H7 (cell line): Measurements from ENCODE around the gene KRT83. TPM values are rescaled to one million over a fixed set of nuclear protein-coding genes. Genes with fewer than 3 reads are reported as not detected.
"Not testable (repeated sequence)": the region's sequence is repeated elsewhere in the genome, so short reads cannot be mapped to it uniquely, and the experiment has no call there.

Experiments used
- DNase-seq: peaks from one replicate; pipeline ENCODE4 v3.0.0; 2012
- H3K27me3 ChIP-seq: 2 replicates; pipeline ENCODE4 v1.6.0; 2011; ENCODE audit warnings: mild to moderate bottlenecking, low read length; ENCODE audit not compliant: control insufficient read depth, insufficient read depth
- H3K36me3 ChIP-seq: replicated peaks from 2 replicates; pipeline ENCODE4 v1.5.1; 2011; ENCODE audit warnings: low read length; ENCODE audit not compliant: control insufficient read depth, insufficient read depth
- H3K4me3 ChIP-seq: 2 replicates; pipeline ENCODE4 v1.5.1; 2011; ENCODE audit warnings: low read depth, mild to moderate bottlenecking, control low read depth, low read length, moderate library complexity; ENCODE audit not compliant: insufficient read depth
- total RNA-seq: library from RNA; depleted of rRNA; stranded (reverse); fragments of >200 nt; shearing (Covaris generic); gene quantifications from 2 replicates; pipeline ENCODE4 v1.2.3, GENCODE V29; 2014

Gene KRT83
- total RNA-seq, 1 experiment from 2014 or later, result 0.10 TPM

DNA sequence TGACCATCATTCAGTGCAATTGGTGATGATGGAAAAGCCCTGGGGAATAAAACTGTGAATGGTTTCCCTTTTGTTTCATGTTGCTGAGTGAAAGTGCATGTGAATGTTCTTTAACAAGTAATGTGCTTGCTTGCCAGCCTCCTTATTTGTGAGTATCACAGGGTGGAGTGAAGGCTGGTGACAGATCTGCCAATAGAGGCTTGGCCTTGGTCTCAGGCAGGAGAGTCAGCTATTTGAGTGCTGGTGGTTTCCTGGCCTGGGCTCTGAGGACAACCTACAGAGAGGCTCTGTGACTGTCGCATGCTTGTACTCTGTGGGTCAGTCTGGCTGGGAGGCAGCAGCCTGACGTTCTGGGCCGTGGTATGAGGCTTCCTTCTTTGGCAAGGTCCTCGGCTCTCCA lies 25.4 kb upstream of the KRT83 start:
- H3K4me3 ChIP-seq, result no peak overlapping the region
- no peaks in the 10 kb centered on the region for H3K27me3 ChIP-seq
- H3K36me3 ChIP-seq, result no peaks in the 10 kb centered on the region
- no peak for DNase-seq

DNA sequence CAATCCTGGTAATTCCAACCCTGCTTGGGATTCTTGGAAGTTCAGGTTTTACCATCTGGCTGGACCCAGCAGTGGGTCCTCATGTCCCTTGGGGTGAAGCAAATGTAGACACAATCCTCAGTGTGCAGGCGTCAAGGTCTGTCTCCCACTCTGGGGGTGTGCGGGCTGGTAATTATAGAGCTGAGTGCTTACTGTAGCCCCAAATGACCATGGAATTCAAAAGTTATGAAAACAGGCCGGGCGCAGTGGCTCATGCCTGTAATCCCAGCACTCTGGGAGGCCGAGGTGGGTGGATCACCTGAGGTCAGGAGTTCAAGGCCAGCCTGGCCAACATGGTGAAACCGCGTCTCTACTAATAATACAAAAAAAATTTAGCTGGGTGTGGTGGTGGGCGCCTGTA lies 23.8 kb upstream of the KRT83 start:
- not testable (repeated sequence) for H3K4me3 ChIP-seq, DNase-seq, H3K36me3 ChIP-seq, H3K27me3 ChIP-seq

DNA sequence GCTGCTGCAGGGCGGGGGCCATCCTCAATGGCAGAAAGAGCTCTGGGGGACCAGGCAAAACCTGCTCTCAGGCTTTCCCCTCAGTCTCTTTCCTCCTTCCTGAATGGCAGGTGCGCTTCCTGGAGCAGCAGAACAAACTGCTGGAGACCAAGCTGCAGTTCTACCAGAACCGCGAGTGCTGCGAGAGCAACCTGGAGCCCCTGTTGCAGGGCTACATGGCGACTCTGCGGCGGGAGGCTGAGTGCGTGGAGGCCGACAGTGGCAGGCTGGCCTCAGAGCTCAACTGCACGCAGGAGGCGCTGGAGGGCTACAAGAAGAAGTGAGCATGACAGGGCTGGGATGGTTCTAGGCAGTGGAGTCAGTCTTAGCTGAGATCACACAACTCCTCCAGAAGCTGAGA lies 22.9 kb upstream of the KRT83 start:
- H3K4me3 ChIP-seq, result no peak overlapping the region
- no peaks in the 10 kb centered on the region for H3K27me3 ChIP-seq
- DNase-seq, result no peak
- H3K36me3 ChIP-seq, result no peaks in the 10 kb centered on the region

DNA sequence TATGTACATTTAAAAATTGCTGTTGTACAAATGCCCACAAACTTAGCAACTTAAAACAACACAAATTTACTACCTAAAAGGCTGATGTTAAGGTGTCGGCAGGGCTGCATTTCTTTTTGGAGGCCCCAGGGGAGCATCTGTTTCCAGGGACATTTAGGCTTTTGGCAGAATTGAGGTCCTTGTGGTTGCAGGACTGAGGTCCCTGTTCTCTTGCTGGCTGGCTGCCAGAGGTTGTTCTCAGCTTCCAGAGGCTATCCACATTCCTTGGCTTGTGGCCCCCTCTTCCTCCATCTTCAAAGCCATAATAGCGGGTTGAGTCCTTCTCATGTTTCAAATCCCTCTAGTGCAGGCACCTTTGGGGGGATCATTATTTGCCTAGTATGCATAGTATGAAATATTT lies 22.4 kb upstream of the KRT83 start:
- H3K27me3 ChIP-seq, result no peaks in the 10 kb centered on the region
- H3K4me3 ChIP-seq, result no peak overlapping the region
- no peaks in the 10 kb centered on the region for H3K36me3 ChIP-seq
- no peak for DNase-seq

DNA sequence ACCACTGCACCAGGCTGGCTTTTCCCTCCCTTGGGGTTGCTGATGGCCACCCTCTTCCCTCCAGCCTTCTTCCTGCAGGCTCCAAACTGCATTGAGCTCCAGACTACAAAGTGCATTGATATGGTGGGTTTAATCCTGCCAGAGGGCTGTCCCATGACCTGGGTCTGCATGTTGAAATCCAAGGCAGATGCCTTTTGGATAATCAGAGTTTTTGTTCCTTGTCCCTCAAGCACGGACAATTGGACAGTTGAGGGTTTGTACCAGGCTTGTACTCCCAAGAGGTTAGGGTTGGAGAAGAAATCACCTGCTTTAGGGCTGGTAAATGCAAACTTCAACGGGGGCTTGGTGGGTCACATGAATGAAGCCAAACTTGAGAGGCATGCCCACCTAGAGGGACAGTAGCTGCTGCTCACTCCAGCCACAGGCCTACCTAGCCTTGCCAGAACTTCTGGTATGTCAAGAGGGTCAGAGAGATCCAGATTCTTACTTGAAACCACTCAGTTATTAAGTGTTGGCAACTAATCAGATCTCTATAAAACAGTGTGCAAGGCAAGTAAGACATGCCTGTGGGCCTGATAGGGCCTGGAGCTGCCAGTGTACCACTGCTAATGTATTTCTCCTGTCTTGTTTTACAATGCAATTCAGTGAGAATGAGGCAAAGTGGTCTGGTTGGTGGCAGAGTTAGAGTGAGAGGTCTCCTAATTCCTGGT lies 21.7 kb upstream of the KRT83 start:
- no peaks in the 10 kb centered on the region for H3K36me3 ChIP-seq
- H3K4me3 ChIP-seq, result no peak overlapping the region
- no peak for DNase-seq
- no peaks in the 10 kb centered on the region for H3K27me3 ChIP-seq

DNA sequence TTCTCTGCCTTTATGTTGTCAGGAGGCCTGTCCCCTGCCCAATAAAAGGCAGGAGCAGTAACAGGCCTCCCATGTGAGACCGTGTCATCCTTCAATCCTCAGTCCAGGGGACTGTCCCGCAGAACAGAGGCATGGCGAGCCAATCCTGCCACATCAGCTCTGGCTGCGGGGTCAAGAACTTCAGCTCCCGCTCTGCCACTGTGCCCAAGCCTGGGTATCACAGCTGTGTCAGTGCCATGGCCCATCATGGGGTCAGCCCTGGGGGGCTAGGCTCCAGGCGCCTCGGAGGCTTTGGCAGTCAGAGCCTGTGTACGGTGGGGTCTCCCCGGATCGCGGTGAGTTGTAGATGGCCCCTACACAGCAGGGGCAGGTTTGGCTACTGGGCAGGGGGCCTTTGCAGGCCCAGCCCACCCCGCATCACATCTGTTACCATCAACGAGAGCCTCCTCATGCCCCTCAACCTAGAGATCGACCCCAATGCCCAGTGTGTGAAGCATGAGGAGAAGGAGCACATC lies 19.9 kb upstream of the KRT83 start:
- no peak for DNase-seq
- no peak overlapping the region for H3K4me3 ChIP-seq
- H3K36me3 ChIP-seq, result no peaks in the 10 kb centered on the region
- no peaks in the 10 kb centered on the region for H3K27me3 ChIP-seq

DNA sequence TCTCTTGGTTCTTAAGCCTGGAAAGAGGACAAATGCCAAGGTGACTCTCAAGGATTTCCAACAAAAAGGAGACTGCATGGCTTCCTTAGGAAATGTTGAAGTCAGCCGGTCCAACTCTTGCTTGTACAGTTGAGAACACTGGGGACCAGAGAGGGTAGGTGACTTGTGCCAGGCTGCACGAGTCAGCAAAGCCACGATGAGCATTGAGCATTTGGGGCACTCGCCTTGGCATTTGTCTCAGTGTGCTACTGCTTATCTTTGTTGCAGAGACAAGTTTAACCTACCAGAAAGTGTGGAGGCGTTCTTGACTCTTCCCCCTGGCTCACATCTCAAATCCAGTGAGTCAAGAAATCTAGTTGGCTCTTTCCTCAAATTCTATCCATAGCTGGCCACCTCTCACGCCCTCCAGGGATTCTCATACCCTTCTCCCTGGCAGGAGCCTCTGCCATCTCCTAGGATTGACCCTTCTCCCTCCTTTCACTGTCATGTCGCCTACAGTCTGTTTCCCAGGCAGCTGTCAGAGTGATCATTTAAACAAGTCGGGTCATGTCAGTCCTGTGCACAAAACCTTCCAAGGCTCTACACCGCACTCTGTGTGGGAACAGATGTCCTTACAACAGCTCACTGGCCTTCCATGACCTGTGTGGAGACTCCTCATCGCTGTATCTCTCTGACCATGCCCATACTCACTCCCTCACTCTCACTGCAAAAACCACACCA lies 17.2 kb upstream of the KRT83 start:
- Histone ChIP-seq H3K36me3 (no peaks in the 10 kb centered on the region), H3K27me3 (no peaks in the 10 kb centered on the region), H3K4me3 (no peak overlapping the region)
- DNase-seq, result no peak

DNA sequence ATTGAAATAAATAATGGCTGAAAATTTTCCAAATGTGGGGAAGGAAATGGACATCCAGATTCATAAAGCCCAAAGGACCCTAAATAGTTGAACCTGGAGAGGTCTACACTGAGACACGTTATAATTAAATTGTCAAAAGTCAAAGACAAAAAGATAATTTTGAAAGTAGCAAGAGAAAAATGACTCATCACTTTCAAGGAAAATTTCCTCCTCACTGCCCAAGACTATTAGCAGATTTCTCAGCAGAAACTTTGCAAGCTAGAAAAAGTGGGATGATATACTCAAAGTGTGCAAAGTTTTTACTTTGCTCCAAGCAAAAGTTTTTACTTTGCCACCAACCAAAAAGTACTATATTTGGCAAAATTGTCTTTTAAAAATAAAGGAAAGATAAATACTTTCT lies 15.9 kb upstream of the KRT83 start:
- H3K36me3 ChIP-seq, result no peaks in the 10 kb centered on the region
- DNase-seq, result no peak
- H3K27me3 ChIP-seq, result no peaks in the 10 kb centered on the region
- no peak overlapping the region for H3K4me3 ChIP-seq

DNA sequence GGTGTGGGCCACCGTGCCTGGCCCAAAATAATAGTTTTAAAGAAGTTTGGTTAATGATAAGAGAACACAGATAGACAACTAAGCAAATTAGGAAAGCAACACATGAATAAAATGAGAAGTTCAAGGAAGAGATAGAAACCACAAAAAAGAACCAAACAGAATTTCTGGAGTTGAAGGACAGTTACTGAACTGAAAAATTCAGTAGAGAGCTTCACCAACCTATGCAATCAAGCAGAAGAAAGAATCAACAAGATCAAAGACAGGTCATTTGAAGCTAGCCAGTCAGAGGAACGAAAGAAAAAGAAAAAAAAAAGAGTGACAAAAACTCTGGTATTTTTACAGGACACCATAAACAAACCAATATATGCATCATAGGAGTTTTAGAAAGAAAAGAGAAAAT lies 15.4 kb upstream of the KRT83 start:
- Histone ChIP-seq H3K36me3 (no peaks in the 10 kb centered on the region), H3K4me3 (no peak overlapping the region), H3K27me3 (no peaks in the 10 kb centered on the region)
- DNase-seq, result no peak

DNA sequence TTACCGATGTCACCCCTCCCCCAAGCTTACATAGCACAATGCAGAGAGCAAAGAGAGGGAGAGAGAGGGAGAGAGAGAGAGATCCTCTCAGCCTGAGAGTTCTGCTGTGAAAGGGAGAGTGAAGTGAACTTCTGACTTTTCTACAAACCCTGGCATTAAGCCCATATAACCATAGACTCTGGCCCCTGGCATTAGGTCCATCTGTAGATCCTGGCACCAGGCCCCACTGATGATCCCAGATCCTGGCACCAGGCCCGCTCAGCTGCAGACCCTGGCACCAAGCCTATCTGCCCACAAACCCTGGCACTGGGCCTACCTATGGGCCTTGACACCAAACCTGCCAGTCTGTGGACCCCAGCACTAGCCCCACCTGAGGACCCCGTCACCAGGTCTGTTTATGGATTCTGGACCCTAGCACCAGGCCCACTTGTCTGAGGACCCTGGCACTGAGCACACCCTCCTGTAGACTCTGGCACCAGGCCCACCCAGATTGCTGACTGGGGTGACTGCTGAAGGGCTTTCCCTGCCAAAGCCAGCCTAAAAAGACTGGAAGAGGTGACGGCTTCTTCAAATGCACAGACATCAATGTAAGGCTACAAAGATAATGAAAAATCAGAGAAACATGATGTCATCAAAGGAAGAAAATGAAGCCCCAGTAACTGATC lies 14.5 kb upstream of the KRT83 start:
- H3K36me3 ChIP-seq, result no peaks in the 10 kb centered on the region
- no peak for DNase-seq
- no peak overlapping the region for H3K4me3 ChIP-seq
- H3K27me3 ChIP-seq, result no peaks in the 10 kb centered on the region

DNA sequence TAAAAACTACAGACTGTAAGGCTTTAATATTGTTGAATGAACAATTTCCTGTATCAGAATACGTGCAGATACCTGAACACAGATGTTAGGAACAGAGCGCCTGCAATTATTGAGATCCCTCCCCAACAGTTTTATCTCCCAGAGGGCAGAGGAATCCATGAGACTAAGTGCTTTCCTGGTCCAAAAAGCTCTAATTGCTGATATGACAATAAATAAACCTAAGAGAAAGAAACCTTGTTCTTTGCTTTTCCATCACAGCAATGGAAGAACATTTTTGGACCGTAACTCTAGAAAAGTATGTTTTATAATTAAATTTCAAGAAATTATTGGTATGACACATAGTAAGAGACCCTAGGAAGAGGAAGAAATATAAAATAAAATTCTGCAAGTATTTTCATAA lies 13.0 kb upstream of the KRT83 start:
- no peak overlapping the region for H3K4me3 ChIP-seq
- no peaks in the 10 kb centered on the region for H3K36me3 ChIP-seq
- H3K27me3 ChIP-seq, result no peaks in the 10 kb centered on the region
- no peak for DNase-seq

DNA sequence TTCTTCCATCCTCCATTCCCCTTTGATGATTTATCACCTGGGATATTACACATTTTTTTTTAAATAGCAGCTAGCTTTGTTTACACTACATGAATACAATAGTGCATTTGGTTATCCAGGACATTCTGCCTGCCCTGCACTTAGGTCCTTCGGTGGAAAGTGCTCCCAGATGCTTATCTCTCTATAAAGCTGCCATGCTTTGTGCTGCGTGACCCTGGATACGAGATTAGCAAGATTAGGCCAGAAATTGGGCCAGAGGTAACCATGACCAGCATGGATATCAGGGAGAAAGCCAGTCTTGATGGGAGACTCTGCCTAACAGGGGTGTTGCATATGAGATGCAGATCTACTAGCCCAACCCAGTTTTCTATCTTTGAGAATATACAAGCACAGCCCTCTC lies 12.1 kb upstream of the KRT83 start:
- no peaks in the 10 kb centered on the region for H3K27me3 ChIP-seq
- no peak for DNase-seq
- no peaks in the 10 kb centered on the region for H3K36me3 ChIP-seq
- H3K4me3 ChIP-seq, result no peak overlapping the region

DNA sequence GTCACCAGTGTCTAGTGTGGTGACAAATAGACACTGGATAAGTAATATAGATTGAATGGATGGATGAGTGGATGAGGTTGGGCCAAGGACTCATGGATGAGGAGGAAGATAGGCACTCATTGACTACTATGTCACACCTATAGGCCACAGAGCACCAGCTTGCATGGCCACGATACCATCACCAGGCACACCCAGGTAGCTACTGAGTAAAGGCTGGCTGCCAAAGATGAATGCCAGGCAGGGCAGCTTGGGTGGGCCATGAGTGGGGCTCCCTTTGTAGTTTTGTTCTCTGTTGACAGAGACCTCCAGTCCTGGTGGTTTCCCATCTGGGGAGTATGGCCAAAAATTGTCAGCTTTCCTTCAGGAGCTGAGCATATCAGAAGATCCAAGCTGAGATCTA lies 11.2 kb upstream of the KRT83 start:
- no peak for DNase-seq
- Histone ChIP-seq H3K27me3 (no peaks in the 10 kb centered on the region), H3K36me3 (no peaks in the 10 kb centered on the region), H3K4me3 (no peak overlapping the region)

DNA sequence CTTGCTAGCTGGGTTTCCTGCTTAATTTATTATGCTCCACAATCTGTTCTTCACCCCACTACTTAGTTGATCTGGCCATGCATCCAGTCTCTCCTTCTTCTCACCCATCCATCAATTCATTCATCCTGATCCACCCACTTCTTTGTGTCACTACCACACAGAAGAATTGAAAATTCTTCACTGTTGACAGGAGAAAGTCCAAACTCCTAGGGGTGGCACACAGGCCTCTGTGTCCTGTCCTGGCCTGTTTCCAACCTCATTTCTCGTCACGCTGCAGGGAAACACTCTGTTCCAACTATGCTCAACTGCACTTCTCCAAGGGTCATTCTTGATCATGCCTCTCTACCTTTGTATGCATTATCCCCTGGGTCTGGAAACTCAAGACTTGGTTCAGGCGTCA lies 10.6 kb upstream of the KRT83 start:
- no peak for DNase-seq
- Histone ChIP-seq H3K27me3 (no peaks in the 10 kb centered on the region), H3K4me3 (no peak overlapping the region), H3K36me3 (no peaks in the 10 kb centered on the region)

DNA sequence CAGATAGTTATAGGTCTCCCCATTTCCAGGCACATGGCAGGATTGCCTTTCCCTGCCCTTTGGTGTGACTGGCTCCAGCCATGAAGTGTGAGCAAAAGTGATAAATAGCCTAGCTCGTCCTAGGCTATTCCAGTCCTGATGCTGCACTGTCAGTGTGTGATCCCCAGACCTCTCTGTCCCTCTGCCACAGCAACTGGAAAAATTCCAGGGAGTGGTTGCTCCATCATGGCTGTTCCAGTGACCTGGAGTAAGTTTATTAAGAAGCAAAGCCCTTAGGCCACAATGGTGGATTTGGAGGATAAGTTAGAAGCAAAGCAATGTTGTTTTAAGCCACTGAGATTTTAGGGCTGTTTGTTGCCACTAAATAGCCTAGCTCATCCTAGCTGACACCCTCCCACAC lies 9.8 kb upstream of the KRT83 start:
- Histone ChIP-seq H3K27me3 (no peaks in the 10 kb centered on the region), H3K4me3 (no peak overlapping the region), H3K36me3 (no peaks in the 10 kb centered on the region)
- no peak for DNase-seq
